Tibial nerve (tissue), 4 donors: ENCODE results near the gene ZCCHC2.

Source experiments
- CTCF ChIP-seq, 5 experiments: fragments of 200-600 bp in 3 of 5; fragments of 450-650 bp in 2 of 5; sonication (generic) in 3 of 5; IDR thresholded peaks; one replicate each; pipeline ENCODE4 v1.5.1; 2016 to 2019; ENCODE audit warnings: antibody characterized with exemption in 5 of 5, mild to moderate bottlenecking in 3 of 5, moderate library complexity in 2 of 5
- EP300 ChIP-seq, 2 donors: sonication (generic); formaldehyde crosslinking; IDR thresholded peaks; one replicate each; pipeline ENCODE4 v1.6.1; 2017; ENCODE audit warnings: antibody characterized with exemption in 2 of 2, mild to moderate bottlenecking in 1 of 2
- POLR2A ChIP-seq, 2 donors: fragments of 450-650 bp; IDR thresholded peaks; one replicate each; pipeline ENCODE4 v1.6.1; 2017; ENCODE audit warnings: antibody characterized with exemption in 2 of 2, mild to moderate bottlenecking in 2 of 2, moderate library complexity in 2 of 2

GRCh38 chr18:62516242-62516641 lies 6.6 kb upstream of the ZCCHC2 start:
- no peak for TF ChIP-seq CTCF (IDR thresholded peaks at IDR 0.05)
- no peak for TF ChIP-seq POLR2A (IDR thresholded peaks at IDR 0.05)
- no peak for TF ChIP-seq EP300 (IDR thresholded peaks at IDR 0.05)
